Measurements from ENCODE around the gene CNKSR3. TPM values are rescaled to one million over a fixed set of nuclear protein-coding genes. Genes with fewer than 3 reads are reported as not detected.

CNKSR3 gene
- total RNA-seq: 3.2 and 4.7 TPM in 2 replicates

- H3K4me3 ChIP-seq (ENCODE audit: low read depth, low read length): peak within 1 kb of the TSS; percentile 86
- DNase-seq (ENCODE audit: low read depth): peak; percentile 97
- TF ChIP-seq CTCF (IDR thresholded peaks at IDR 0.05; ENCODE audit: insufficient read depth, low read depth, low read length): peak; percentile 22
Measured at GRCh38 chr6:154510144-154510905, at the start of gene CNKSR3. Gene CNKSR3, minus strand, starts transcription at chr6:154510685. Its CDS starts 571 bp downstream, at chr6:154510114.

GRCh38 chr6:154558984-154559383 lies 48.5 kb upstream of the CNKSR3 start:
- H3K4me3 ChIP-seq (ENCODE audit: low read depth, low read length): no peak overlapping the region
- TF ChIP-seq CTCF (IDR thresholded peaks at IDR 0.05; ENCODE audit: insufficient read depth, low read depth, low read length): no peak
- no peak for DNase-seq (ENCODE audit: low read depth)

DNA sequence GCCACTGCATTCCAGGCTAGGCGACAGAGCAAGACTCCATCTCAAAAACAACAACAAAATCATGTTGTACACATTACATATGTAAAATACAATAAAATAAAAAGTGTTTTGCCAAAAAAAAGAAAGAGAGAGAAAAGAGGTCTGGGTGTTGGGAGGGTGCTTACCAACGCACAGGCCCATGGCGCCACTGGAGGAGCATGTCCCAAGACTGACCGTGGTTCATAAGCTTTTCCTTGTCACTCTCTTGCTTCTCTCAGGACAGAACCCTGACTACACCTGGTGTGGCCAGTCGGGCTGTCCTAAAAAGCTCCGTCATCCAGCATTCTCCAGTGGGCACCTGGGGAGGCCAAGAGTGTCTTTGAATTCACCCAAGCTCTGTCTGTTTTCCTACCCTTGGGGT lies 48.0 kb upstream of the CNKSR3 start:
- no peak for TF ChIP-seq CTCF (IDR thresholded peaks at IDR 0.05; ENCODE audit: insufficient read depth, low read depth, low read length)
- no peak for DNase-seq (ENCODE audit: low read depth)
- H3K4me3 ChIP-seq (ENCODE audit: low read depth, low read length): no peak overlapping the region

GRCh38 chr6:154555073-154555677 lies 44.7 kb upstream of the CNKSR3 start:
- DNase-seq (ENCODE audit: low read depth): no peak
- no peak overlapping the region for H3K4me3 ChIP-seq (ENCODE audit: low read depth, low read length)
- TF ChIP-seq CTCF (IDR thresholded peaks at IDR 0.05; ENCODE audit: insufficient read depth, low read depth, low read length): no peak

- TF ChIP-seq CTCF (IDR thresholded peaks at IDR 0.05; ENCODE audit: insufficient read depth, low read depth, low read length): no peak
- no peak for DNase-seq (ENCODE audit: low read depth)
- H3K4me3 ChIP-seq (ENCODE audit: low read depth, low read length): no peak overlapping the region
Measured at GRCh38 chr6:154554491-154554890, 44.0 kb upstream of the CNKSR3 start.

- no peak for TF ChIP-seq CTCF (IDR thresholded peaks at IDR 0.05; ENCODE audit: insufficient read depth, low read depth, low read length)
- no peak for DNase-seq (ENCODE audit: low read depth)
- H3K4me3 ChIP-seq (ENCODE audit: low read depth, low read length): no peak overlapping the region
Measured at GRCh38 chr6:154550779-154551178, 40.3 kb upstream of the CNKSR3 start.

Data from fibroblast of villous mesenchyme (primary cell).